ENCODE data around the gene ABI3BP.

ABI3BP gene

DNA sequence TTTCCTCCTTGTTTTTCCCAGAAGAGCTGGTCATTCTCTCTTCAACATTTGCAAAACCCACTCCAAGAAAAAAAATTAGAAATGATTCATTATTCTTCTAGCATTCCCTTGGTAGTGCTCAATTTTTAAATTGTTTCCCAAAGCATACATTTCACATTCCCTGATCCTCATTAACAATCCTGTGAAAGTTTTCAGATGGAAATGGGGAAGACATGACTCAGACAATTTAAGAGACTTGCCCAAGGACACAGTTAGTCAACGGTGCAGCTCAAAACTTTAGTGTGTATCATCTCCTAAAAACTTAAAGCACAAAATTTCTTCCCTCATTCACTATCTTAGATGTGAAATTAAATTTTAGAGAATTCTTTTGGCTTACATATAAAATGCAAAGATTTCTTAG is 17.1 kb upstream of the ABI3BP start:
- TF ChIP-seq, protein P1, sequence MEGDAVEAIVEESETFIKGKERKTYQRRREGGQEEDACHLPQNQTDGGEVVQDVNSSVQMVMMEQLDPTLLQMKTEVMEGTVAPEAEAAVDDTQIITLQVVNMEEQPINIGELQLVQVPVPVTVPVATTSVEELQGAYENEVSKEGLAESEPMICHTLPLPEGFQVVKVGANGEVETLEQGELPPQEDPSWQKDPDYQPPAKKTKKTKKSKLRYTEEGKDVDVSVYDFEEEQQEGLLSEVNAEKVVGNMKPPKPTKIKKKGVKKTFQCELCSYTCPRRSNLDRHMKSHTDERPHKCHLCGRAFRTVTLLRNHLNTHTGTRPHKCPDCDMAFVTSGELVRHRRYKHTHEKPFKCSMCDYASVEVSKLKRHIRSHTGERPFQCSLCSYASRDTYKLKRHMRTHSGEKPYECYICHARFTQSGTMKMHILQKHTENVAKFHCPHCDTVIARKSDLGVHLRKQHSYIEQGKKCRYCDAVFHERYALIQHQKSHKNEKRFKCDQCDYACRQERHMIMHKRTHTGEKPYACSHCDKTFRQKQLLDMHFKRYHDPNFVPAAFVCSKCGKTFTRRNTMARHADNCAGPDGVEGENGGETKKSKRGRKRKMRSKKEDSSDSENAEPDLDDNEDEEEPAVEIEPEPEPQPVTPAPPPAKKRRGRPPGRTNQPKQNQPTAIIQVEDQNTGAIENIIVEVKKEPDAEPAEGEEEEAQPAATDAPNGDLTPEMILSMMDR (IDR thresholded peaks at IDR 0.05; ENCODE audit: control insufficient read depth, extremely low read depth, insufficient read depth), result no peak
- H3K4me3 ChIP-seq (ENCODE audit: low read depth, low read length), result no peak overlapping the region
- no peak for DNase-seq (ENCODE audit: low read depth)

DNA sequence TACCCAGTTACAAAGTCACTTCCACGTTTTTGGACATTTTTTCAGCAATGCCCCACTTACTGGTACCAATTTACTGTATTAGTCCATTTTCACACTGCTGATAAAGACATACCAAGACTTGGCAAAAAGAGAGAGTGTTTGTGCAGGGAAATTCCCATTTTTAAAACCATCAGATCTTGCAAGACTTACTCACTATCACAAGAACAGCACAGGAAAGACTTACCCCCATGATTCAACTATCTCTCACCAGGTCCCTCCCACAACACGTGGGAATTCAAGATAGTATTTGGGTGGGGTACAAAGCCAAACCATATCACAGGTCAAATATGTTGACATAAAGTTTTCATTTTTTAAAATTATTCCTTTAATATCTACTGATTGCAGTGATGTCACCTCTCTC is 16.2 kb upstream of the ABI3BP start:
- no peak overlapping the region for H3K4me3 ChIP-seq (ENCODE audit: low read depth, low read length)
- DNase-seq (ENCODE audit: low read depth), result no peak
- TF ChIP-seq, protein P1 (IDR thresholded peaks at IDR 0.05; ENCODE audit: control insufficient read depth, extremely low read depth, insufficient read depth), result no peak

DNA sequence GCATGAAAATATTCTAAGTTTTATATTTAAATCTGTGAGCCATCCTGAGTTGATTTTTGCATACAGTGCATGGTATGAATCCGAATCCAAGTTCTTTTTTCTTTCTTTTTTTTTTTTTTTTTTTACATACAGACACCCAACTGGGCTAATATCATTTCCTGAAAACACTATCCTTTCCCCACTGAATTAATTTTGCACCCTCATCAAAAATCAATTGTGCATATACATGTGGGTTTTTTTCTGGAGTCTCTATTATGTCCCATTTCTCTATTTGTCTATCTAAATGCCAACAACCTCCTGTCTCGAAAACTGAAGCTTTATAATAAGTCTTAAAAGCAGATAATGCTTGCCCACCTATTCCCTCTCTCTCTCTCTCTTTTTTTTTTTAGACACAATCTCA is 5.9 kb upstream of the ABI3BP start:
- no peak for DNase-seq (ENCODE audit: low read depth)
- TF ChIP-seq, protein P1 (IDR thresholded peaks at IDR 0.05; ENCODE audit: control insufficient read depth, extremely low read depth, insufficient read depth), result no peak
- H3K4me3 ChIP-seq (ENCODE audit: low read depth, low read length), result no peak overlapping the region

DNA sequence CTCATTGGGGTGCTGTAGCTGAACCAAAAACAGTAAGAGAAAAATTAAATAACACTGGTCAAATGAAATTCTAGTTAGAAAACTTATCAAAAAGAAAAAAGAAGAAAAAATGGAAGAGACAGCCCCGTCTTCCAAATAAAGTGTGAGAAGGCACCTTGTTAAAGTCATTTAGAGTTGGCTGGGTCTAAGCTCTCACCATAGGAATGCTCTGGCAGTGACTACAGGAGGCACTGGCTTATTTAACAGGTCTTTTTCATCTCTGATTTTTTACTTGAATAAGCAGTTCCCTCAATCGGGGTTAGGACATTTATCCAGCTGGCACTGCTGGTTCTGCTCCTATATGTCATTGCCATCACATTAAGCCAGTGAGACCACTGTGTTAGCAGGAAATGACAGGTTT is 1.6 kb upstream of the ABI3BP start:
- TF ChIP-seq, protein P1 (IDR thresholded peaks at IDR 0.05; ENCODE audit: control insufficient read depth, extremely low read depth, insufficient read depth), result no peak
- DNase-seq (ENCODE audit: low read depth), result no peak
- H3K4me3 ChIP-seq (ENCODE audit: low read depth, low read length), result no peak overlapping the region

DNA sequence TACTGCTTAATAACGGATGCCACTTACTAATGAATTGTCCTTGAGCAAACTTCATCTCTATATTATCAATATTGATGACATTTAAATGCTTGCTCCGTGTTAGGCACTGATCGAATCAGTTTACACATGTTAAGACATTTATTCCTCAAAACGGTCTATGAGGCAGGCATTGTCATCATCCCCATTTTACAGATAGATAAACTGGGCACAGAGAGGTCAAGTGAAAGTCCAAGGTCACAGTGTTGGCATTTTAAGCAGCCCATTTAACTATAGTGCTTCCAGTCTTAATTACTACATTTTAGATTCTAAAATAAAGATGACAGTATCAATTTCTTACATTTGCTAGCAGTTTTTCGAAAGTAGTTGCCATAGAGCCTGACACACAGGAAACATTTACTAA is 966 bp upstream of the ABI3BP start:
- TF ChIP-seq, protein P1 (IDR thresholded peaks at IDR 0.05; ENCODE audit: control insufficient read depth, extremely low read depth, insufficient read depth), result no peak
- no peak overlapping the region for H3K4me3 ChIP-seq (ENCODE audit: low read depth, low read length)
- no peak for DNase-seq (ENCODE audit: low read depth)

DNA sequence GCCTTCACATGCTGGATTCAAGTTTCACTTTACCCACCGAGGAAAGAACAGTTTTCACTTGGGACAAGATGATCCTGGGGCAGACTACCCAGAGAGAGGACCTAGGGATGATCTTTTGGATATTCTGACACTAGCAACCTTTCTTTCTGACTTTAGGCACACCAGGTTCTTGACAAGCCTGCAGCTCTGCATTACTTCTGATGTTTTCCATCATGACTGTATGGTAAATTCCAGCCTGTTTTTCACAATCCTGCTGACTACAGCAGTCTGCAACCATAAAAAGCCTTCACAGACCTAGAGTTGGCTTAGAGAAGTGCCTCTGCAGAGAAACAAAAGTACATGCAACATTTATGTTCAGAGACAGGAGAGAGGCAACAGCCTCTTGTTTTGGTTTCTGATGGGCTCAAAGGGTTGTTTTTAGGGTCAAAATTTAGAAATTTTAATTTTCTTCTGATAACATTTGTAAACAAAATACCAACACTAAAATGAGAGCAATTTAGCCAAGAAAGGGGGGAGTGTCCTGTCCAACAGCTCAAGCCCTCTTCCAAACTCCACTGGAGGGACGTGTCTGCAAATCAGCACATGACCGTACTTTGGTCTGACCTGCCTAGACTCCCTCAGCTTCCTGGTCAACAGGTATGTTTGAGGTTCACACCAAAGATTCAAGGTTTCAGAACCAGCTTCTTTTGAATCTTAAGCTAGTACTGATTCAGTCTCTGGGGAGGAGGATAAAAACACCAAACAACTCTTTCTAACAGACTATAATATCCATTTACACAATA is 799 bp downstream of the ABI3BP start:
- H3K4me3 ChIP-seq (ENCODE audit: low read depth, low read length), result peak overlapping the region; percentile 21; the same call in 1 of the 2 replicates
- TF ChIP-seq, protein P1 (IDR thresholded peaks at IDR 0.05; ENCODE audit: control insufficient read depth, extremely low read depth, insufficient read depth), result no peak
- peak; percentile 14 for DNase-seq (ENCODE audit: low read depth)

DNA sequence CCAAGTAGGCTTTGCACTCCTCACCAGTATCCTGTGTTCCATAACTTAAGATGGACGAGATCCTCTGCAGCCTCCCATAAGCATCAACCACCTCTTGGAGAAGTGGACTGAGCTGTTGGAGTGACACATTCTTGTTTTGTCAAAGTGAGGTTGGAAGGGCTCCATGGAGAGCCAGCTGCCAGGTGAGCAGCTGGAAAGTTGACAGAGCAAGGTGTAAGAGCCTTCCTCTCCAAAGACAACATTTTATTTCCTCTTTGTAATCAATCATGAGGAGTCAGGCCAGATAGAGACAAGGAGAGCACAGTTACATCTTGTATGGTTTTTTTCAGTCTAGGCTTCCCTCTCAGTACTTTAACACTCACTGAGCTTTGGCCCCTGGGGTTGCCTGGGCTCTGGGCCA is 5.1 kb downstream of the ABI3BP start:
- DNase-seq (ENCODE audit: low read depth), result peak; percentile 1

More for the DNA sequence above, 5.1 kb downstream of the ABI3BP start:
- H3K4me3 ChIP-seq (ENCODE audit: low read depth, low read length), result no peak overlapping the region
- TF ChIP-seq, protein P1 (IDR thresholded peaks at IDR 0.05; ENCODE audit: control insufficient read depth, extremely low read depth, insufficient read depth), result no peak
